T-helper 9 cell (primary cell): ENCODE results near the gene DNAH6.
"Not testable (repeated sequence)": the region's sequence is repeated elsewhere in the genome, so short reads cannot be mapped to it uniquely, and the experiment has no call there.

ENCODE experiments used
- DNase-seq: peaks from one replicate; pipeline ENCODE4 v3.0.0-alpha.2; 2020

Gene DNAH6

GRCh38 chr2:84757648-84758047 is 241.3 kb downstream of the DNAH6 start:
- DNase-seq: no peak

GRCh38 chr2:84766791-84767190 is 250.5 kb downstream of the DNAH6 start:
- no peak for DNase-seq

- no peak for DNase-seq
Measured at GRCh38 chr2:84768840-84769239, 252.5 kb downstream of the DNAH6 start.

- no peak for DNase-seq
Measured at GRCh38 chr2:84770280-84770679, 254.0 kb downstream of the DNAH6 start.

GRCh38 chr2:84771251-84771650 is 255.0 kb downstream of the DNAH6 start:
- DNase-seq: no peak

- not testable (repeated sequence) for DNase-seq
Measured at GRCh38 chr2:84773562-84773961, 257.3 kb downstream of the DNAH6 start.

GRCh38 chr2:84776011-84776410 is 259.7 kb downstream of the DNAH6 start:
- DNase-seq: no peak

- DNase-seq: no peak
Measured at GRCh38 chr2:84778911-84779690, 262.8 kb downstream of the DNAH6 start.

GRCh38 chr2:84779781-84780180 is 263.5 kb downstream of the DNAH6 start:
- no peak for DNase-seq

- DNase-seq: peak; percentile 17
Measured at GRCh38 chr2:84781942-84782716, 265.8 kb downstream of the DNAH6 start.

- DNase-seq: peak; percentile 26
Measured at GRCh38 chr2:84782717-84783442, 266.6 kb downstream of the DNAH6 start.

GRCh38 chr2:84785950-84786349 is 269.7 kb downstream of the DNAH6 start:
- DNase-seq: no peak

GRCh38 chr2:84786601-84787000 is 270.3 kb downstream of the DNAH6 start:
- no peak for DNase-seq

- DNase-seq: no peak
Measured at GRCh38 chr2:84788027-84788426, 271.7 kb downstream of the DNAH6 start.

GRCh38 chr2:84788498-84788897 is 272.2 kb downstream of the DNAH6 start:
- DNase-seq: no peak

GRCh38 chr2:84792856-84793522 is 276.7 kb downstream of the DNAH6 start:
- DNase-seq: no peak

GRCh38 chr2:84793641-84794040 is 277.3 kb downstream of the DNAH6 start:
- no peak for DNase-seq

GRCh38 chr2:84796798-84797197 is 280.5 kb downstream of the DNAH6 start:
- no peak for DNase-seq

- no peak for DNase-seq
Measured at GRCh38 chr2:84797271-84797670, 281.0 kb downstream of the DNAH6 start.

GRCh38 chr2:84799772-84800171 is 283.5 kb downstream of the DNAH6 start:
- no peak for DNase-seq

- DNase-seq: no peak
Measured at GRCh38 chr2:84800194-84800805, 284.0 kb downstream of the DNAH6 start.

- DNase-seq: no peak
Measured at GRCh38 chr2:84801811-84802210, 285.5 kb downstream of the DNAH6 start.
